ENCODE measurements around the gene TEX26.

TEX26 gene

GRCh38 chr13:30916991-30917390 lies 15.5 kb upstream of the TEX26 start:
- POLR2A ChIA-PET (ENCODE audit: low non-redundant PET), result no interaction called here
- no peak for TF ChIP-seq CTCF (conservative IDR thresholded peaks at IDR 0.05; ENCODE audit: low read depth)
- CTCF ChIA-PET, result no interaction called here
- DNase-seq (ENCODE audit: low spot score), result no peak
- no peak overlapping the region for H3K27ac ChIP-seq

- peak; percentile 13 for DNase-seq (ENCODE audit: low spot score)
- no peak for TF ChIP-seq CTCF (conservative IDR thresholded peaks at IDR 0.05; ENCODE audit: low read depth)
- CTCF ChIA-PET, result interaction anchor here (0.6 kb wide), 2 partner anchors 52 to 132 kb away, joined by 3 to 5 read pairs; no protein-coding TSS in a partner anchor
- H3K27ac ChIP-seq, result no peak overlapping the region
- POLR2A ChIA-PET (ENCODE audit: low non-redundant PET), result no interaction called here
These were observed 13.6 kb upstream of the TEX26 start for GRCh38 chr13:30918662-30919405.

- no peak for TF ChIP-seq CTCF (conservative IDR thresholded peaks at IDR 0.05; ENCODE audit: low read depth)
- POLR2A ChIA-PET (ENCODE audit: low non-redundant PET), result no interaction called here
- no peak for DNase-seq (ENCODE audit: low spot score)
- no peak overlapping the region for H3K27ac ChIP-seq
- CTCF ChIA-PET, result no interaction called here
These were observed 12.1 kb upstream of the TEX26 start for GRCh38 chr13:30920162-30920909.

GRCh38 chr13:30923418-30923817 lies 9.0 kb upstream of the TEX26 start:
- ChIA-PET POLR2A (ENCODE audit: low non-redundant PET) (interaction anchor here (0.7 kb wide), 1 partner anchor 86 kb away, joined by 6 read pairs; no protein-coding TSS in a partner anchor), CTCF (interaction anchor here (0.6 to 0.7 kb wide), 4 partner anchors 58 to 312 kb away, joined by 3 to 4 read pairs (median 4); no protein-coding TSS in a partner anchor)
- TF ChIP-seq CTCF (conservative IDR thresholded peaks at IDR 0.05; ENCODE audit: low read depth), result no peak

GRCh38 chr13:30924721-30925120 lies 7.7 kb upstream of the TEX26 start:
- no peak for TF ChIP-seq CTCF (conservative IDR thresholded peaks at IDR 0.05; ENCODE audit: low read depth)
- DNase-seq (ENCODE audit: low spot score), result no peak
- no peak overlapping the region for H3K27ac ChIP-seq
- ChIA-PET POLR2A (ENCODE audit: low non-redundant PET) (no interaction called here), CTCF (no interaction called here)

More at GRCh38 chr13:30923418-30923817, 9.0 kb upstream of the TEX26 start:
- DNase-seq (ENCODE audit: low spot score), result no peak
- peak overlapping the region; percentile 5; the same call in 1 of the 2 replicates for H3K27ac ChIP-seq

- TF ChIP-seq CTCF (conservative IDR thresholded peaks at IDR 0.05; ENCODE audit: low read depth), result no peak
- H3K27ac ChIP-seq, result no peak overlapping the region
- POLR2A ChIA-PET (ENCODE audit: low non-redundant PET), result no interaction called here
- DNase-seq (ENCODE audit: low spot score), result no peak
- CTCF ChIA-PET, result no interaction called here
These were observed 7.0 kb upstream of the TEX26 start for GRCh38 chr13:30925429-30925828.

All from RWPE1 (cell line).